Loucy (cell line): Measurements from ENCODE around the gene PDXP.
"Not testable (repeated sequence)": the region's sequence is repeated elsewhere in the genome, so short reads cannot be mapped to it uniquely, and the experiment has no call there.

ENCODE experiments used
- H2AFZ ChIP-seq: fragments of 200-600 bp; sonication (generic); 2 replicates; pipeline ENCODE4 v1.6.0; 2016; ENCODE audit warnings: antibody characterized with exemption, mild to moderate bottlenecking, low read length, moderate library complexity
- H3F3A ChIP-seq: fragments of 200-600 bp; 2 replicates; pipeline ENCODE4 v1.6.0; 2016; ENCODE audit warnings: antibody characterized with exemption, low read depth, mild to moderate bottlenecking
- H3K27me3 ChIP-seq: fragments of 200-600 bp; sonication (generic); 2 replicates; pipeline ENCODE4 v1.6.1; 2014; ENCODE audit warnings: low read length, mild to moderate bottlenecking; ENCODE audit not compliant: insufficient read depth, poor library complexity, severe bottlenecking
- H3K36me3 ChIP-seq: fragments of 200-600 bp; sonication (generic); 2 replicates; pipeline ENCODE4 v1.6.1; 2016; ENCODE audit warnings: low read length; ENCODE audit not compliant: insufficient read depth
- H3K4me1 ChIP-seq: fragments of 200-600 bp; sonication (generic); 2 replicates; pipeline ENCODE4 v1.5.1; 2014; ENCODE audit warnings: low read length, mild to moderate bottlenecking; ENCODE audit not compliant: insufficient read depth, poor library complexity, severe bottlenecking
- H3K4me2 ChIP-seq: fragments of 200-600 bp; sonication (generic); 2 replicates; pipeline ENCODE4 v1.6.0; 2014; ENCODE audit warnings: antibody characterized with exemption, low read length, low read depth, mild to moderate bottlenecking; ENCODE audit not compliant: poor library complexity, severe bottlenecking
- H3K4me3 ChIP-seq: fragments of 200-600 bp; sonication (generic); 2 replicates; pipeline ENCODE4 v1.5.1; 2014; ENCODE audit warnings: low read length, mild to moderate bottlenecking, mixed read lengths; ENCODE audit not compliant: poor library complexity, severe bottlenecking
- H3K79me2 ChIP-seq: fragments of 200-600 bp; sonication (generic); 2 replicates; pipeline ENCODE4 v1.6.1; 2014; ENCODE audit warnings: low read length; ENCODE audit not compliant: insufficient read depth
- H3K9ac ChIP-seq: fragments of 200-600 bp; sonication (generic); 2 replicates; pipeline ENCODE4 v1.6.0; 2014; ENCODE audit warnings: mild to moderate bottlenecking, low read depth, low read length, moderate library complexity; ENCODE audit not compliant: poor library complexity, severe bottlenecking
- H3K9me2 ChIP-seq: fragments of 200-600 bp; sonication (generic); replicated peaks from 2 replicates; pipeline ENCODE4 v1.6.1; 2016; ENCODE audit warnings: low read depth, low read length, mixed read lengths
- H3K9me3 ChIP-seq: fragments of 200-600 bp; sonication (generic); 2 replicates; pipeline ENCODE4 v1.6.1; 2014; ENCODE audit warnings: mild to moderate bottlenecking, antibody characterized with exemption, low read length, low read depth; ENCODE audit not compliant: insufficient read depth
- H4K20me1 ChIP-seq: fragments of 200-600 bp; sonication (generic); 2 replicates; pipeline ENCODE4 v1.6.0; 2014; ENCODE audit warnings: antibody characterized with exemption, low read length, mild to moderate bottlenecking; ENCODE audit not compliant: insufficient read depth, poor library complexity, severe bottlenecking
- EZH2phosphoT487 ChIP-seq: fragments of 200-600 bp; IDR thresholded peaks from 2 replicates; pipeline ENCODE4 v1.6.1; 2018; ENCODE audit warnings: antibody characterized with exemption, mild to moderate bottlenecking, moderate library complexity, borderline replicate concordance
- TF ChIP-seq, protein P1 (sequence below): fragments of 200-600 bp; sonication (generic); conservative IDR thresholded peaks from 2 replicates; pipeline ENCODE4 v1.5.1; 2014; ENCODE audit warnings: mild to moderate bottlenecking, antibody characterized with exemption, low read length

The PDXP gene

DNA sequence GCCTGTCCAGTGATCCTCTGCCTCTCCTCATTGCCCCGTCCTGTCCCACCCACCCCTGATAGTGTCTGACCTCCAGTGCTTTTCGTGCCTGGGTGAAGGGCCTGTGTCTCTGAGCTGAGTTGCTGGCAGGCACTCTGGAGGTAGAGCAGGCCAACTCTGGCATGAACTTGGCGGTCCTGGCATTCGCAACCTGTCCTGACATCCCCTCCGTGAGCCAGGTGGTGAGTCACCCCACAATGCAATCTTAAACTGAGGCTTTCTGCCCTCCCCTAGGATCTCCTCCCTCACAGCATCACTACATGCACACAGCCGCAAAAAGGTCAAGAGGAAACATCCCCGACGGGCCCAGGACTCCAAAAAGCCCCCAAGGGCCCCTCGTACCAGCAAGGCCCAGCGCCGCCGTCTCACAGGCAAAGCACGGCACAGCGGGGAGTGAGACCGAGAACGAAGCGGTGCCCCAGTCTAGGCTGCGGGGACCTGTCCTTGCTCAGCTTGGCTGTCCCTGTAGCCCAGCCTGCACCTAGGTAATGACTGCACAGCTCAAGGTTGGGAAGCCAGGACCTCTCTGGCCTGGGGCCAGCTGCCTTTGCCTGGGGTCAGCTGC, 32.5 kb downstream of the PDXP start:
- Histone ChIP-seq H3F3A (no peaks in the 10 kb centered on the region), H3K79me2 (peaks cover 29% of the 10 kb centered on the region), H2AFZ (no peak overlapping the region), H3K9me3 (no peaks in the 10 kb centered on the region), H3K4me3 (no peak overlapping the region), H3K9me2 (no peaks in the 10 kb centered on the region), H3K4me1 (peaks cover 22% of the 10 kb centered on the region), H3K4me2 (no peak overlapping the region), H3K27me3 (no peaks in the 10 kb centered on the region), H4K20me1 (no peaks in the 10 kb centered on the region), H3K9ac (no peak overlapping the region), H3K36me3 (peaks cover 35% of the 10 kb centered on the region; the same call in 1 of the 2 replicates)
- TF ChIP-seq, protein P1, sequence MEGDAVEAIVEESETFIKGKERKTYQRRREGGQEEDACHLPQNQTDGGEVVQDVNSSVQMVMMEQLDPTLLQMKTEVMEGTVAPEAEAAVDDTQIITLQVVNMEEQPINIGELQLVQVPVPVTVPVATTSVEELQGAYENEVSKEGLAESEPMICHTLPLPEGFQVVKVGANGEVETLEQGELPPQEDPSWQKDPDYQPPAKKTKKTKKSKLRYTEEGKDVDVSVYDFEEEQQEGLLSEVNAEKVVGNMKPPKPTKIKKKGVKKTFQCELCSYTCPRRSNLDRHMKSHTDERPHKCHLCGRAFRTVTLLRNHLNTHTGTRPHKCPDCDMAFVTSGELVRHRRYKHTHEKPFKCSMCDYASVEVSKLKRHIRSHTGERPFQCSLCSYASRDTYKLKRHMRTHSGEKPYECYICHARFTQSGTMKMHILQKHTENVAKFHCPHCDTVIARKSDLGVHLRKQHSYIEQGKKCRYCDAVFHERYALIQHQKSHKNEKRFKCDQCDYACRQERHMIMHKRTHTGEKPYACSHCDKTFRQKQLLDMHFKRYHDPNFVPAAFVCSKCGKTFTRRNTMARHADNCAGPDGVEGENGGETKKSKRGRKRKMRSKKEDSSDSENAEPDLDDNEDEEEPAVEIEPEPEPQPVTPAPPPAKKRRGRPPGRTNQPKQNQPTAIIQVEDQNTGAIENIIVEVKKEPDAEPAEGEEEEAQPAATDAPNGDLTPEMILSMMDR: no peak
- no peak for TF ChIP-seq EZH2phosphoT487

DNA sequence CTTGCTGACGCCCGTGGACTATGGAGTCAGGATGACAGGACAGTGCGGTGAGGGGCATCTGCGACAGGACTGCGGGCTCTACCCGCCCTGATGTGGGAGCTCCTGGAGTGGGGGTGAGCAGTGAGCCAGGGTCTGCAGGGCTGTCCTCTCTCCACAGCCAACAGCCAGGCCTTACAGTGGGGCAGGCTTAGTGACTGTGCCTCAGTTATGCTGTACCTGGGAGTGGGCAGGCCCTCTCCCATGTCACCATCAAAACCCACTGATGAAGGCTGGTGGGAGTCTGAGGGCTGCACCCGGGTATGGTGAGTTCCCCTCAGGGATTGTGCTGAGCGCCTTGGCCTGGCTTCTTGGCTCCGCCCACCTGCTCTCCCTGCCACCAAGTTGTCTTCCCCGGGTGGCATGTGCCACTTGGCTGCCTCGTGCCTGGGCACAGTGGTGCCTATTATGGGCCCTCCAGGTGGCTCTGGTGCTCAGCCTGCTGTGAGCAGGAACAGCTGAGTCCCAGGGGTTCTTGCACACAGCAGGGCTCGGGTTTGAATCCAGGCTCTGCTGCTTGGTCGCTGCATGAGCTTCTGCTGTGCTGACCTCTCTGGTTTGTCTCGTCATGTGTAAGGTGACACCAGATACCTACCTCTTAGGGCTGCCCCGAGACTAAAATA, 34.2 kb downstream of the PDXP start:
- Histone ChIP-seq H2AFZ (no peak overlapping the region), H3F3A (no peaks in the 10 kb centered on the region), H3K4me3 (no peak overlapping the region), H3K79me2 (peaks cover 13% of the 10 kb centered on the region), H3K36me3 (peaks cover 35% of the 10 kb centered on the region; the same call in 1 of the 2 replicates), H3K4me1 (peaks cover 21% of the 10 kb centered on the region), H3K9me2 (no peaks in the 10 kb centered on the region), H4K20me1 (no peaks in the 10 kb centered on the region), H3K9ac (no peak overlapping the region), H3K4me2 (no peak overlapping the region), H3K9me3 (no peaks in the 10 kb centered on the region), H3K27me3 (no peaks in the 10 kb centered on the region)
- TF ChIP-seq EZH2phosphoT487: no peak
- TF ChIP-seq, protein P1: no peak

- H3K4me3 ChIP-seq, H3K79me2 ChIP-seq, H3F3A ChIP-seq, H4K20me1 ChIP-seq, H3K9ac ChIP-seq, H3K4me2 ChIP-seq, H3K9me3 ChIP-seq, H3K9me2 ChIP-seq, H3K27me3 ChIP-seq, H2AFZ ChIP-seq: not testable (repeated sequence)
- Histone ChIP-seq H3K4me1 (peaks cover 13% of the 10 kb centered on the region), H3K36me3 (peaks cover 32% of the 10 kb centered on the region; the same call in 1 of the 2 replicates)
These were observed 35.6 kb downstream of the PDXP start for GRCh38 chr22:37694131-37694530.

DNA sequence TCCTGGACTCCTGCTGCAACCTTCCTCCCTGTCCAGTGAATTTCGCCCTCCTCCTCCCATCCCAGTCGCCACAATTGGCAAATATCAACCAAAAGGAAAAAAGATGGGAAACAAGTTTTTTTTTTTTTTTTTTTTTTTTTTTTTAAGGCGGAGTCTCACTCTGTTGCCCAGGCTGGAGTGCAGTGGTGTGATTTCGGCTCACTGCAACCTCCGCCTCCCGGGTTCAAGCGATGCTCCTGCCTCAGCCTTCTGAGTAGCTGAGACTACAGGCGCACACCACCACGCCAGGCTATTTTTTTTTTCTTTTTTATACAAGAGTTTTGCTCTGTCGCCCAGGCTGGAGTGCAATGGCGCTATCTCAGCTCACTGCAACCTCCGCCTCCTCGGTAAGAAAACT, 37.7 kb downstream of the PDXP start:
- H2AFZ ChIP-seq, H3K9me3 ChIP-seq, H3K27me3 ChIP-seq, H3K9me2 ChIP-seq, H4K20me1 ChIP-seq, H3K9ac ChIP-seq, H3F3A ChIP-seq, H3K79me2 ChIP-seq: not testable (repeated sequence)
- Histone ChIP-seq H3K4me2 (peak overlapping the region; percentile 67), H3K4me3 (peak overlapping the region; percentile 55), H3K4me1 (peaks cover 13% of the 10 kb centered on the region), H3K36me3 (peaks cover 21% of the 10 kb centered on the region; the same call in 1 of the 2 replicates)
